ENCODE data around the gene CIRBP. TPM values are rescaled to one million over a fixed set of nuclear protein-coding genes. Genes with fewer than 3 reads are reported as not detected.

The CIRBP gene
- total RNA-seq, 4 donors from 2014 or later, result 258 to 623 (median 458) TPM

- H3K27me3 ChIP-seq, result no peaks in the 10 kb centered on the region
- peak overlapping the region in 3 of 4 donors; percentile 51 to 80 (median 59) for H3K4me3 ChIP-seq
- H3K4me1 ChIP-seq, result peaks cover 24 to 78% (median 64%) of the 10 kb centered on the region in 4 donors
- peak; percentile 87 to 92 (median 89) for DNase-seq
- H3K36me3 ChIP-seq, result no peaks in the 10 kb centered on the region
- H3K27ac ChIP-seq, result peak overlapping the region; percentile 94 to 99 (median 98)
- TF ChIP-seq, protein P1, sequence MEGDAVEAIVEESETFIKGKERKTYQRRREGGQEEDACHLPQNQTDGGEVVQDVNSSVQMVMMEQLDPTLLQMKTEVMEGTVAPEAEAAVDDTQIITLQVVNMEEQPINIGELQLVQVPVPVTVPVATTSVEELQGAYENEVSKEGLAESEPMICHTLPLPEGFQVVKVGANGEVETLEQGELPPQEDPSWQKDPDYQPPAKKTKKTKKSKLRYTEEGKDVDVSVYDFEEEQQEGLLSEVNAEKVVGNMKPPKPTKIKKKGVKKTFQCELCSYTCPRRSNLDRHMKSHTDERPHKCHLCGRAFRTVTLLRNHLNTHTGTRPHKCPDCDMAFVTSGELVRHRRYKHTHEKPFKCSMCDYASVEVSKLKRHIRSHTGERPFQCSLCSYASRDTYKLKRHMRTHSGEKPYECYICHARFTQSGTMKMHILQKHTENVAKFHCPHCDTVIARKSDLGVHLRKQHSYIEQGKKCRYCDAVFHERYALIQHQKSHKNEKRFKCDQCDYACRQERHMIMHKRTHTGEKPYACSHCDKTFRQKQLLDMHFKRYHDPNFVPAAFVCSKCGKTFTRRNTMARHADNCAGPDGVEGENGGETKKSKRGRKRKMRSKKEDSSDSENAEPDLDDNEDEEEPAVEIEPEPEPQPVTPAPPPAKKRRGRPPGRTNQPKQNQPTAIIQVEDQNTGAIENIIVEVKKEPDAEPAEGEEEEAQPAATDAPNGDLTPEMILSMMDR (IDR thresholded peaks at IDR 0.05), result no peak
- peak in 1 of 2 donors; percentile 25 for TF ChIP-seq POLR2A (IDR thresholded peaks at IDR 0.05)
- H3K9me3 ChIP-seq, result no peaks in the 10 kb centered on the region
These were observed 4.1 kb upstream of the CIRBP start for GRCh38 chr19:1264801-1265614.

GRCh38 chr19:1265615-1266128 is 3.5 kb upstream of the CIRBP start:
- no peak for TF ChIP-seq POLR2A (IDR thresholded peaks at IDR 0.05)
- TF ChIP-seq, protein P1 (IDR thresholded peaks at IDR 0.05), result no peak

DNA sequence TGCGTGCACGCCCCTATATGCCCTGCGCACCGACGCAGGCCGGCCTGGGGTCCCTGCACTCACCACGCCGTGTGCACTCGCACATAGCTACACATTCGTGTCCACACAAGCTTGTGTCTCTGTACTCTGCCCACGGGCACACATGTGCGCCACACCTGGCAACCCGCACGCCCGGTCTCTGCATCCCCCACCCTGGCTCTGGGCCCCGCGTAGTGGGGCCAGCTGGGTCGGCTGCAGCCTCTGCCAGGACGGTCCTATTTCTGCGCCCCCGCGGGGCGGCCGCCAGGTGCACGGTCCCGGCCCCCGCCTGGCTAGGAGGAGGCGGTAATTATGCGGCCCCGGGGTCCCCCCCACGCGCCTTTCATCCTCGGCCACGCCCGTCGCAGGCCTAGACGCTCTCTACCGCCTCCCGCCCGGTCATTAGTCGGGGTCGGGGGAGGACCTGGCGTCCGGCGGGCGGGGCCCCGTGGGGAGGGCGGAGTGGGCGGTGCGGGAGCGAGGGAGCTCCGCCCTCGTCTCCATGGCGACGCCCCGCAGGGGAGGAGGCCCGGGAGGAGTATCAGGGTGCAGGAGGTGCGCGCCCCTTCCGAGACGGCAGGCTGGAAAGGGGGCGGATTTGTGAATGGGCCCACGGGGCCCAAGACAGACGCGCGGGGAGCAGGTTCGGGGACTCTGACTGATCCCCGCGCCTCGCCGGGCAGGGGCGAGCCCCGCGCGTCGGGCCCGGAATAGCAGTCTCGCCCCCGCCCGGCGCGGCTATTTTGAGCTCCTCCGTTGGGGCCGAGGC is 2.8 kb upstream of the CIRBP start:
- Histone ChIP-seq H3K27me3 (no peaks in the 10 kb centered on the region), H3K4me3 (peak overlapping the region; percentile 51 to 80 (median 60)), H3K4me1 (peaks cover 18 to 85% (median 70%) of the 10 kb centered on the region in 4 donors), H3K36me3 (peaks cover 0 to 6% (median 0%) of the 10 kb centered on the region in 3 donors), H3K27ac (peak overlapping the region; percentile 94 to 99 (median 98)), H3K9me3 (no peaks in the 10 kb centered on the region)
- TF ChIP-seq POLR2A (IDR thresholded peaks at IDR 0.05), result peak; percentile 43 to 55
- TF ChIP-seq, protein P1 (IDR thresholded peaks at IDR 0.05), result peak in 2 of 6 experiments; percentile 15 to 17
- DNase-seq, result peak; percentile 93 to 97 (median 96)

More at GRCh38 chr19:1265615-1266128, 3.5 kb upstream of the CIRBP start:
- peak in 2 of 3 donors; percentile 59 to 80 for DNase-seq
- Histone ChIP-seq H3K4me1 (peaks cover 18 to 79% (median 64%) of the 10 kb centered on the region in 4 donors), H3K27me3 (no peaks in the 10 kb centered on the region), H3K36me3 (no peaks in the 10 kb centered on the region), H3K27ac (peak overlapping the region; percentile 94 to 99 (median 98)), H3K4me3 (peak overlapping the region; percentile 51 to 80 (median 60)), H3K9me3 (no peaks in the 10 kb centered on the region)

- H3K36me3 ChIP-seq, result peaks cover 0 to 13% (median 0%) of the 10 kb centered on the region in 3 donors
- H3K4me1 ChIP-seq, result peaks cover 18 to 87% (median 72%) of the 10 kb centered on the region in 4 donors
- no peak for TF ChIP-seq POLR2A (IDR thresholded peaks at IDR 0.05)
- TF ChIP-seq, protein P1 (IDR thresholded peaks at IDR 0.05), result peak; percentile 97 to 100 (median 99)
- DNase-seq, result peak; percentile 66 to 91 (median 89)
- peak overlapping the region; percentile 51 to 80 (median 60) for H3K4me3 ChIP-seq
- peak overlapping the region; percentile 94 to 99 (median 98) for H3K27ac ChIP-seq
- no peaks in the 10 kb centered on the region for H3K9me3 ChIP-seq
- H3K27me3 ChIP-seq, result no peaks in the 10 kb centered on the region
These were observed 2.1 kb upstream of the CIRBP start for GRCh38 chr19:1266916-1267476.

Measured in Peyer's patch (tissue), 4 donors.